IMR-90 (cell line): Measurements from ENCODE around the gene GATD1. TPM values are rescaled to one million over a fixed set of nuclear protein-coding genes. Genes with fewer than 3 reads are reported as not detected.

Source experiments
- ATAC-seq: fragments of 200-7000 bp; cut with Tn5 transposase; 2 replicates; pipeline ENCODE4 v1.9.1; 2020; ENCODE audit warnings: low read depth, mild to moderate bottlenecking, moderate library complexity
- BruUV-seq: library from RNA; stranded (reverse); fragments of 400-500 nt; replicated peaks from 2 replicates; lab custom pipeline; 2021; lab: Mats Ljungman, UMichigan
- CTCF ChIA-PET: fragments of 300-600 bp; formaldehyde crosslinking; extraction: SDS; loops from one replicate; lab custom pipeline; 2021; ENCODE audit warnings: antibody characterized with exemption; lab: Yijun Ruan, JAX
- POLR2A ChIA-PET: fragments of 300-600 bp; sonication (Branson Sonifier 250); formaldehyde crosslinking; loops from one replicate; lab custom pipeline; 2022; ENCODE audit warnings: antibody characterized with exemption; ENCODE audit not compliant: unreplicated experiment; lab: Charles Lee
- DNase-seq: peaks from one replicate; pipeline ENCODE4 v3.0.0; 2013
- H2AFZ ChIP-seq: replicated peaks from 2 replicates; pipeline ENCODE3; 2013; ENCODE audit warnings: low read length, mild to moderate bottlenecking; ENCODE audit not compliant: poor library complexity
- H2AK5ac ChIP-seq: 2 replicates; pipeline ENCODE4 v1.6.1; 2013; ENCODE audit warnings: low read depth, low read length, inconsistent platforms
- H2AK9ac ChIP-seq: replicated peaks from 2 replicates; pipeline ENCODE3; 2013; ENCODE audit warnings: mild to moderate bottlenecking, low read depth, low read length, moderate library complexity; ENCODE audit not compliant: poor library complexity
- H2BK120ac ChIP-seq: 2 replicates; pipeline ENCODE4 v1.6.1; 2013; ENCODE audit warnings: low read depth, low read length, inconsistent platforms
- H2BK15ac ChIP-seq: 3 replicates; pipeline ENCODE4 v1.6.1; 2013; ENCODE audit warnings: low read depth, low read length, inconsistent platforms
- H2BK20ac ChIP-seq: 2 replicates; pipeline ENCODE4 v1.6.1; 2013; ENCODE audit warnings: low read depth, mild to moderate bottlenecking, inconsistent platforms, low read length, moderate library complexity
- H2BK5ac ChIP-seq: 2 replicates; pipeline ENCODE4 v1.6.1; 2013; ENCODE audit warnings: mild to moderate bottlenecking, low read depth, low read length, inconsistent platforms; ENCODE audit not compliant: poor library complexity, severe bottlenecking
- H3K14ac ChIP-seq: replicated peaks from 2 replicates; pipeline ENCODE4 v1.6.1; 2013; ENCODE audit warnings: low read depth, low read length, inconsistent platforms
- H3K18ac ChIP-seq: 2 replicates; pipeline ENCODE4 v1.6.1; 2013; ENCODE audit warnings: low read depth, low read length, control low read depth
- H3K23ac ChIP-seq: 2 replicates; pipeline ENCODE4 v1.6.1; 2013; ENCODE audit warnings: low read depth, low read length, inconsistent platforms
- H3K27ac ChIP-seq: 2 replicates; pipeline ENCODE4 v1.5.1; 2013; ENCODE audit warnings: mild to moderate bottlenecking, control low read depth, low read length; ENCODE audit not compliant: insufficient read depth
- H3K27me3 ChIP-seq: 2 replicates; pipeline ENCODE4 v1.6.1; 2013; ENCODE audit warnings: low read length; ENCODE audit not compliant: control insufficient read depth, insufficient read depth
- H3K36me3 ChIP-seq: 2 replicates; pipeline ENCODE4 v1.6.1; 2013; ENCODE audit warnings: low read length, mixed read lengths; ENCODE audit not compliant: control insufficient read depth, insufficient read depth
- H3K4ac ChIP-seq: 2 replicates; pipeline ENCODE4 v1.6.1; 2013; ENCODE audit warnings: low read depth, low read length, inconsistent platforms
- H3K4me1 ChIP-seq: 2 replicates; pipeline ENCODE4 v1.6.1; 2013; ENCODE audit warnings: low read length, mixed read lengths; ENCODE audit not compliant: control insufficient read depth, insufficient read depth
- H3K4me2 ChIP-seq: 2 replicates; pipeline ENCODE4 v1.6.1; 2013; ENCODE audit warnings: low read depth, mild to moderate bottlenecking, control low read depth, low read length, moderate library complexity
- H3K4me3 ChIP-seq: 2 replicates; pipeline ENCODE4 v1.5.1; 2013; ENCODE audit warnings: low read depth, mild to moderate bottlenecking, control low read depth, low read length, moderate library complexity; ENCODE audit not compliant: insufficient read depth
- H3K56ac ChIP-seq: 2 replicates; pipeline ENCODE4 v1.6.1; 2013; ENCODE audit warnings: low read length, inconsistent platforms; ENCODE audit not compliant: insufficient read depth; ENCODE audit errors: extremely low read depth
- H3K79me1 ChIP-seq, 2 experiments: 2 replicates each; pipeline ENCODE4 v1.6.1; 2013; ENCODE audit warnings: low read length in 2 of 2, inconsistent platforms in 1 of 2, low read depth in 1 of 2
- H3K9ac ChIP-seq: 2 replicates; pipeline ENCODE4 v1.6.1; 2013; ENCODE audit warnings: low read depth, low read length, control low read depth
- H3K9me1 ChIP-seq: 2 replicates; pipeline ENCODE4 v1.6.1; 2013; ENCODE audit warnings: low read length, inconsistent platforms; ENCODE audit not compliant: insufficient read depth
- H3K9me3 ChIP-seq: 2 replicates; pipeline ENCODE4 v1.6.1; 2013; ENCODE audit warnings: low read length; ENCODE audit not compliant: control insufficient read depth, insufficient read depth
- H4K20me1 ChIP-seq: 2 replicates; pipeline ENCODE4 v1.6.1; 2013; ENCODE audit warnings: low read length, inconsistent platforms; ENCODE audit not compliant: insufficient read depth
- H4K5ac ChIP-seq: 2 replicates; pipeline ENCODE4 v1.6.1; 2013; ENCODE audit warnings: mild to moderate bottlenecking, low read depth, low read length, control low read depth
- H4K8ac ChIP-seq, 2 experiments: 2 replicates each; pipeline ENCODE4 v1.6.1; 2013; ENCODE audit warnings: low read depth in 2 of 2, low read length in 2 of 2, control low read depth in 1 of 2, inconsistent platforms in 1 of 2
- H4K91ac ChIP-seq: 2 replicates; pipeline ENCODE4 v1.6.1; 2013; ENCODE audit warnings: low read depth, low read length, inconsistent platforms; ENCODE audit not compliant: insufficient read depth
- BHLHE40 ChIP-seq: fragments of 150-350 bp; IDR thresholded peaks from 2 replicates; pipeline ENCODE4 v1.6.1; 2016; ENCODE audit warnings: mild to moderate bottlenecking, low read depth, low read length
- CEBPB ChIP-seq: IDR thresholded peaks from 2 replicates; pipeline ENCODE4 v1.6.1; 2012; ENCODE audit warnings: low read depth, low read length, improper control_type of control experiment
- CHD1 ChIP-seq: IDR thresholded peaks from 2 replicates; pipeline ENCODE4 v1.6.1; 2012; ENCODE audit warnings: low read depth, low read length, improper control_type of control experiment
- CTCF ChIP-seq: conservative IDR thresholded peaks from 2 replicates; pipeline ENCODE4 v1.5.1; 2012; ENCODE audit warnings: mild to moderate bottlenecking, low read depth, low read length, improper control_type of control experiment
- MAFK ChIP-seq: IDR thresholded peaks from 2 replicates; pipeline ENCODE4 v1.6.1; 2012; ENCODE audit warnings: low read depth, low read length, improper control_type of control experiment
- MAZ ChIP-seq: IDR thresholded peaks from 2 replicates; pipeline ENCODE4 v1.6.1; 2012; ENCODE audit warnings: low read depth, mild to moderate bottlenecking, low read length, improper control_type of control experiment, moderate library complexity, borderline replicate concordance
- NFE2L2 ChIP-seq: fragments of 150-350 bp; IDR thresholded peaks from 2 replicates; pipeline ENCODE4 v1.6.1; 2016; ENCODE audit warnings: low read depth, mild to moderate bottlenecking, low read length
- POLR2A ChIP-seq: IDR thresholded peaks from 2 replicates; pipeline ENCODE4 v1.6.1; 2012; ENCODE audit warnings: mild to moderate bottlenecking, low read depth, low read length
- RFX5 ChIP-seq: IDR thresholded peaks from 2 replicates; pipeline ENCODE4 v1.8.0; 2012; ENCODE audit warnings: low read depth, mild to moderate bottlenecking, low read length, moderate library complexity
- SMC3 ChIP-seq: fragments of 150-350 bp; IDR thresholded peaks from 2 replicates; pipeline ENCODE4 v1.6.1; 2016; ENCODE audit warnings: low read depth, mild to moderate bottlenecking, antibody characterized with exemption, low read length, moderate library complexity
- WGBS, 2 experiments: methylation state at CpG; one replicate each; pipeline versions ENCODE4 v1.1.5 to v1.1.7; 2013; ENCODE audit warnings: missing lambda C conversion rate in 2 of 2; ENCODE audit not compliant: insufficient read length in 1 of 2; ENCODE audit errors: extremely low coverage in 2 of 2; 5-methylcytosine and 5-hydroxymethylcytosine counted together
- dilution Hi-C: fragments of 300-500 bp; cut with HindIII; formaldehyde crosslinking; loops from one replicate; pipeline ENCODE4 v1.14.3; 2018; ENCODE audit warnings: low sequenced_read_pairs; ENCODE audit not compliant: unreplicated experiment
- in situ Hi-C: fragments of 300-500 bp; cut with MboI; formaldehyde crosslinking; loops from 3 replicates; pipeline ENCODE4 v1.14.3; 2019; ENCODE audit warnings: low sequenced_read_pairs, inconsistent platforms, mixed read lengths
- intact Hi-C: fragments of 100-400 bp; cut with micrococcal nuclease; formaldehyde crosslinking; loops from 2 replicates; pipeline ENCODE4 v1.10.0; 2022
- polyA plus RNA-seq, 3 experiments: library from polyadenylated mRNA; depleted of rRNA; stranded (reverse); fragments of >200 nt; gene quantifications; 2 replicates each; pipeline ENCODE4 v1.2.3, GENCODE V29; 2012; ENCODE audit warnings: low replicate concordance in 1 of 3
- total RNA-seq: library from RNA; depleted of rRNA; stranded (reverse); fragments of >200 nt; gene quantifications from 2 replicates; pipeline ENCODE4 v1.2.3, GENCODE V29; 2012

Gene GATD1
- total and polyA plus RNA-seq, 2 of the 4 experiments (the other 2 are of a cell fraction) = 3.0 to 52.5 TPM

- TF ChIP-seq CEBPB (no peak), RFX5 (no peak), CHD1 (no peak)
Measured at GRCh38 chr11:808427-809286, 31.4 kb upstream of the GATD1 start (continued).

- ChIA-PET CTCF (no interaction called here), POLR2A (interaction anchor here (1.6 kb wide), 1 partner anchor 15 kb away, joined by 4 read pairs; the partner anchor contains the start of gene PNPLA2)
- Histone ChIP-seq H4K5ac (peak overlapping the region; percentile 70), H3K27ac (peak overlapping the region; percentile 66), H3K56ac (peak overlapping the region; percentile 13; the same call in 1 of the 2 replicates), H3K4me2 (peak overlapping the region; percentile 99), H3K14ac (peak overlapping the region; percentile 81), H4K91ac (peak overlapping the region; percentile 44; the same call in 1 of the 2 replicates), H3K9ac (peak overlapping the region; percentile 73), H2BK20ac (0 out of 2 replicates have a peak overlapping the region, but pooled peaks have one; percentile 7), H2AK5ac (peak overlapping the region; percentile 94), H3K27me3 (no peaks in the 10 kb centered on the region), H3K4ac (peak overlapping the region; percentile 87), H3K23ac (peak overlapping the region; percentile 95), H3K4me1 (peaks cover 20% of the 10 kb centered on the region), H2BK5ac (peak overlapping the region; percentile 57), H2AFZ (peak overlapping the region; percentile 79), H3K4me3 (peak overlapping the region; percentile 49), H3K36me3 (peaks cover 21% of the 10 kb centered on the region), H4K8ac (peak overlapping the region in 1 of 2 experiments; percentile 87; a peak in 2 of 4 replicates), H2BK120ac (peak overlapping the region; percentile 40), H3K18ac (peak overlapping the region; percentile 28), H2AK9ac (peak overlapping the region; percentile 90), H3K9me3 (no peaks in the 10 kb centered on the region), H4K20me1 (no peaks in the 10 kb centered on the region), H2BK15ac (no peak overlapping the region), H3K79me1 (peaks cover 9 to 41% of the 10 kb centered on the region in 2 experiments; a peak in 3 of 4 replicates), H3K9me1 (no peaks in the 10 kb centered on the region)
- WGBS, 2 experiments = 42% methylated on average over 5 of the region's 18 CpGs; no CpG with 5 or more reads in 1 of the 2 experiments
- intact Hi-C loops = no loop called here
- TF ChIP-seq NFE2L2 = no peak
- TF ChIP-seq CEBPB = no peak
- no peak for TF ChIP-seq BHLHE40
- TF ChIP-seq MAFK = no peak
- no peak for TF ChIP-seq RFX5
- no peak for TF ChIP-seq CTCF
- no peak for TF ChIP-seq MAZ
- TF ChIP-seq SMC3 = no peak
- TF ChIP-seq CHD1 = no peak
- TF ChIP-seq POLR2A = no peak
- DNase-seq (no peak), ATAC-seq (no peak; the same call in 1 of the 2 replicates)
- in situ Hi-C loops = no loop called here
- dilution Hi-C loops = no loop called here
- no TSS peak for BruUV-seq
Measured at GRCh38 chr11:804599-804964, 27.3 kb upstream of the GATD1 start.
